Astrocyte (in vitro differentiated cells and primary cell): ENCODE results near the gene TNK1. TPM values are rescaled to one million over a fixed set of nuclear protein-coding genes. Genes with fewer than 3 reads are reported as not detected.

ENCODE experiments used
- DNase-seq: peaks from one replicate; pipeline ENCODE4 v3.0.0-alpha.2; 2010; ENCODE audit warnings: low read depth
- FAIRE-seq: peaks from 2 replicates; lab custom pipeline; 2011; peaks lifted over from hg19 to GRCh38; lab: Jason Lieb, UNC
- H2AFZ ChIP-seq: 2 replicates; pipeline ENCODE4 v1.6.0; 2012; ENCODE audit warnings: low read depth, low read length, inconsistent platforms
- H3K27ac ChIP-seq: 2 replicates; pipeline ENCODE4 v1.5.1; 2011; ENCODE audit warnings: low read depth, low read length, inconsistent platforms
- H3K27me3 ChIP-seq: 2 replicates; pipeline ENCODE4 v1.6.0; 2011; ENCODE audit warnings: low read length, inconsistent platforms; ENCODE audit not compliant: insufficient read depth
- H3K36me3 ChIP-seq: 2 replicates; pipeline ENCODE4 v1.5.1; 2011; ENCODE audit warnings: low read length, inconsistent platforms; ENCODE audit not compliant: insufficient read depth
- H3K4me1 ChIP-seq: 2 replicates; pipeline ENCODE4 v1.5.1; 2011; ENCODE audit warnings: low read length, inconsistent platforms; ENCODE audit not compliant: insufficient read depth
- H3K4me2 ChIP-seq: 2 replicates; pipeline ENCODE4 v1.6.0; 2012; ENCODE audit warnings: low read length, inconsistent platforms
- H3K4me3 ChIP-seq: 2 replicates; pipeline ENCODE4 v1.5.1; 2011; ENCODE audit warnings: low read depth, mild to moderate bottlenecking, low read length, inconsistent platforms; ENCODE audit not compliant: insufficient read depth
- H3K79me2 ChIP-seq: 2 replicates; pipeline ENCODE4 v1.6.0; 2012; ENCODE audit warnings: mild to moderate bottlenecking, low read length, inconsistent platforms; ENCODE audit not compliant: insufficient read depth
- H3K9ac ChIP-seq: 2 replicates; pipeline ENCODE4 v1.6.0; 2012; ENCODE audit warnings: mild to moderate bottlenecking, low read length, inconsistent platforms
- H3K9me3 ChIP-seq: 2 replicates; pipeline ENCODE4 v1.5.1; 2012; ENCODE audit warnings: low read depth, mild to moderate bottlenecking, low read length, inconsistent platforms; ENCODE audit not compliant: insufficient read depth
- H4K20me1 ChIP-seq: 2 replicates; pipeline ENCODE4 v1.6.0; 2012; ENCODE audit warnings: low read length, inconsistent platforms; ENCODE audit not compliant: insufficient read depth
- H3K27ac Mint-ChIP-seq: one replicate; pipeline ENCODE4 v1.8.0; 2021; ENCODE audit warnings: mild to moderate bottlenecking, mixed read lengths; ENCODE audit not compliant: unreplicated experiment
- H3K27me3 Mint-ChIP-seq: one replicate; pipeline ENCODE4 v1.8.0; 2021; ENCODE audit warnings: low read depth, mixed read lengths; ENCODE audit not compliant: unreplicated experiment
- H3K36me3 Mint-ChIP-seq: one replicate; pipeline ENCODE4 v1.8.0; 2021; ENCODE audit warnings: low read depth, mixed read lengths; ENCODE audit not compliant: unreplicated experiment
- H3K4me1 Mint-ChIP-seq: one replicate; pipeline ENCODE4 v1.8.0; 2021; ENCODE audit warnings: low read depth, mixed read lengths; ENCODE audit not compliant: unreplicated experiment
- H3K4me3 Mint-ChIP-seq: one replicate; pipeline ENCODE4 v1.8.0; 2021; ENCODE audit warnings: mild to moderate bottlenecking, moderate library complexity, mixed read lengths; ENCODE audit not compliant: unreplicated experiment
- H3K9me3 Mint-ChIP-seq: one replicate; pipeline ENCODE4 v1.8.0; 2021; ENCODE audit warnings: mild to moderate bottlenecking, mixed read lengths; ENCODE audit not compliant: unreplicated experiment
- EZH2 ChIP-seq: IDR thresholded peaks from 2 replicates; pipeline ENCODE4 v1.6.1; 2012; ENCODE audit warnings: mild to moderate bottlenecking, low read length, inconsistent platforms; ENCODE audit not compliant: insufficient read depth
- total RNA-seq: library from RNA; stranded (reverse); gene quantifications from 2 replicates; pipeline ENCODE4 v1.2.1, GENCODE V29; 2021
- TF ChIP-seq, protein P1 (sequence below): IDR thresholded peaks from 2 replicates; pipeline ENCODE4 v1.5.1; 2011; ENCODE audit warnings: low read depth, mild to moderate bottlenecking, inconsistent platforms, low read length, moderate library complexity; ENCODE audit not compliant: insufficient read depth

The TNK1 gene
- total RNA-seq, 1 donor from 2014 or later: 1.6 TPM

DNA sequence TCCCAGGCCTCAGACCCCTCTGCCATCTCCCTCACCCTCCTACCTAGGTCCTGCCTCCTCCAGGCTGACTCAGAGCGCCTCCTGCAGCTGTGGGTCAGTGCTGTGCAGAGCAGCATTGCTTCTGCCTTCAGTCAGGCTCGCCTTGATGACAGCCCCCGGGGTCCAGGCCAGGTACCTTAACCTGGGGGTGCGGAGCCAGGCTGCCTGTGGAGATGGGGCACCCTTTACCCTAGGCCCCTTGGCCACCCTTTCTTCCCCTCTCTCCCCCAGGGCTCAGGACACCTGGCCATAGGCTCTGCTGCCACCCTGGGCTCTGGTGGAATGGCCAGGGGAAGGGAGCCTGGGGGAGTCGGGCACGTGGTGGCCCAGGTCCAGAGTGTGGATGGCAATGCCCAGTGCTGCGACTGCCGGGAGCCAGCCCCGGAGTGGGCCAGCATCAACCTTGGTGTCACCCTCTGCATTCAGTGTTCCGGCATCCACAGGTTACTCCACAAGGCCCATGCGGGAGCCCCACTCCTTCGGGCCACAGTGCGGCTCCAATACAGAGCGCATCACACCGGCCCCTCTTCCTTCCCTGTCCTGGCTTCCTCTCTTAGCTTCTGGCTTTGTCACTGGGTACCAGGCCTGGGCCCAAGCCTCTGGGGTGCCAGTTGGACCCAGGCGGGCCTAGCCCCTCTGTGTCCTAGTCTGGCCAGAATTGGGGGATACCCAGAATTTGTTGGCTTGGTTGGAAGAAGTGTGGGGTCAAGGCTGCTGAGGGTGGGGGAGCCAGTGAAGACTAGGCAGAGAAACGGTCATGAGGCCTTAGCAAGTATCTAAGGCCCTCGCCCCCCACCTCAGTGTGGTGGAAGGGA is 33.9 kb upstream of the TNK1 start:
- H3K9ac ChIP-seq: no peak overlapping the region
- Mint-ChIP-seq H3K27ac (no peak overlapping the region), H3K36me3 (no peaks in the 10 kb centered on the region), H3K27me3 (peaks cover 3% of the 10 kb centered on the region), H3K9me3 (no peaks in the 10 kb centered on the region), H3K4me1 (peaks cover 7% of the 10 kb centered on the region), H3K4me3 (no peak overlapping the region)
- no peaks in the 10 kb centered on the region for H3K27me3 ChIP-seq
- H3K4me1 ChIP-seq: peaks cover 6% of the 10 kb centered on the region
- H3K4me2 ChIP-seq: no peak overlapping the region
- no peaks in the 10 kb centered on the region for H3K9me3 ChIP-seq
- no peak overlapping the region for H3K4me3 ChIP-seq
- no peak overlapping the region for H2AFZ ChIP-seq
- H3K36me3 ChIP-seq: no peaks in the 10 kb centered on the region
- FAIRE-seq (no peak), DNase-seq (no peak)
- peaks cover 4% of the 10 kb centered on the region for H4K20me1 ChIP-seq
- no peak overlapping the region for H3K27ac ChIP-seq
- no peak for TF ChIP-seq EZH2
- TF ChIP-seq, protein P1, sequence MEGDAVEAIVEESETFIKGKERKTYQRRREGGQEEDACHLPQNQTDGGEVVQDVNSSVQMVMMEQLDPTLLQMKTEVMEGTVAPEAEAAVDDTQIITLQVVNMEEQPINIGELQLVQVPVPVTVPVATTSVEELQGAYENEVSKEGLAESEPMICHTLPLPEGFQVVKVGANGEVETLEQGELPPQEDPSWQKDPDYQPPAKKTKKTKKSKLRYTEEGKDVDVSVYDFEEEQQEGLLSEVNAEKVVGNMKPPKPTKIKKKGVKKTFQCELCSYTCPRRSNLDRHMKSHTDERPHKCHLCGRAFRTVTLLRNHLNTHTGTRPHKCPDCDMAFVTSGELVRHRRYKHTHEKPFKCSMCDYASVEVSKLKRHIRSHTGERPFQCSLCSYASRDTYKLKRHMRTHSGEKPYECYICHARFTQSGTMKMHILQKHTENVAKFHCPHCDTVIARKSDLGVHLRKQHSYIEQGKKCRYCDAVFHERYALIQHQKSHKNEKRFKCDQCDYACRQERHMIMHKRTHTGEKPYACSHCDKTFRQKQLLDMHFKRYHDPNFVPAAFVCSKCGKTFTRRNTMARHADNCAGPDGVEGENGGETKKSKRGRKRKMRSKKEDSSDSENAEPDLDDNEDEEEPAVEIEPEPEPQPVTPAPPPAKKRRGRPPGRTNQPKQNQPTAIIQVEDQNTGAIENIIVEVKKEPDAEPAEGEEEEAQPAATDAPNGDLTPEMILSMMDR: no peak
- peaks cover 7% of the 10 kb centered on the region for H3K79me2 ChIP-seq

DNA sequence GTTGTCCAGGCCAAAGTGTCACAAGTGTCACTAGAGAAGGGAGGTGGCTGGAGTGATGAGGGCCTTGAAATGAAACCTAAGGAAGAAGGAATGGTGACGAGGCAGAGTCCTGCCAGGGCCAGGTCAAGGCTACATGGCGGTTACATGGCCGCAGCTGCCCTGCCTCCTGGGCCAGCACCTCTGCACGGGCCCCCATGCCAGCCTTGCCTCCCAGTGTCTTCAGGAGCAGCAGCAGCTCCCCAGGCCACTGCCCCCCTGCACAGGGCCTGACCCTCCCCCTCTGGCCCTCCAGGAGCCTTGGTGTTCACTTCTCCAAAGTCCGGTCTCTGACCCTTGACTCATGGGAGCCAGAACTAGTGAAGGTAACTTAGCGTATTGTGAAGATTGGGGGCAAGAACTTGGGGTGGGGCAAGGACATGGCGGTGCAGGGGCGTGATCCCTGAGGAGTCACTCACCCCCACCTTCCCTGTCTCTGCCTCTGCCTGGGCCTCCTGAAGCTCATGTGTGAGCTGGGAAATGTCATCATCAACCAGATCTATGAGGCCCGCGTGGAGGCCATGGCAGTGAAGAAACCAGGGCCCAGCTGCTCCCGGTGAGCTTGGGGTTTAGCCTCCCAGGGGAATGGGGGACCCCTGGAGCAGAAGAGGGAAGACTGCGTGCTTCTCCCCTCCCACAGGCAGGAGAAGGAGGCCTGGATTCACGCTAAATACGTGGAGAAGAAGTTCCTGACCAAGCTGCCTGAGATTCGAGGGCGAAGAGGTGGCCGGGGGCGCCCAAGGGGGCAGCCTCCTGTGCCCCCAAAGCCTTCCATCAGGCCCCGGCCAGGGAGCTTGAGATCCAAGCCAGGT is 33.0 kb upstream of the TNK1 start:
- Histone ChIP-seq H3K9ac (no peak overlapping the region), H3K4me2 (no peak overlapping the region), H2AFZ (no peak overlapping the region), H4K20me1 (peaks cover 4% of the 10 kb centered on the region), H3K36me3 (no peaks in the 10 kb centered on the region), H3K4me3 (no peak overlapping the region), H3K27me3 (no peaks in the 10 kb centered on the region), H3K27ac (no peak overlapping the region), H3K9me3 (no peaks in the 10 kb centered on the region), H3K79me2 (peaks cover 15% of the 10 kb centered on the region), H3K4me1 (peaks cover 13% of the 10 kb centered on the region)
- H3K4me3 Mint-ChIP-seq: peak overlapping the region; percentile 29
- DNase-seq (no peak), FAIRE-seq (no peak)
- peak overlapping the region; percentile 12 for H3K27ac Mint-ChIP-seq
- TF ChIP-seq, protein P1: no peak
- no peak for TF ChIP-seq EZH2
- no peaks in the 10 kb centered on the region for H3K9me3 Mint-ChIP-seq
- peaks cover 7% of the 10 kb centered on the region for H3K4me1 Mint-ChIP-seq
- no peaks in the 10 kb centered on the region for H3K36me3 Mint-ChIP-seq
- H3K27me3 Mint-ChIP-seq: no peaks in the 10 kb centered on the region
